COR-L47 (cell line): ENCODE data around the gene RND1.
"Not testable (repeated sequence)": the region's sequence is repeated elsewhere in the genome, so short reads cannot be mapped to it uniquely, and the experiment has no call there.

Source experiments
- DNase-seq: peaks from one replicate; lab custom pipeline; 2025; lab: John Stamatoyannopoulos, UW

RND1 gene

GRCh38 chr12:48868451-48868850 lies 2.8 kb upstream of the RND1 start:
- no peak for DNase-seq

- no peak for DNase-seq
Observed at GRCh38 chr12:48866052-48866711, 512 bp upstream of the RND1 start.

DNA sequence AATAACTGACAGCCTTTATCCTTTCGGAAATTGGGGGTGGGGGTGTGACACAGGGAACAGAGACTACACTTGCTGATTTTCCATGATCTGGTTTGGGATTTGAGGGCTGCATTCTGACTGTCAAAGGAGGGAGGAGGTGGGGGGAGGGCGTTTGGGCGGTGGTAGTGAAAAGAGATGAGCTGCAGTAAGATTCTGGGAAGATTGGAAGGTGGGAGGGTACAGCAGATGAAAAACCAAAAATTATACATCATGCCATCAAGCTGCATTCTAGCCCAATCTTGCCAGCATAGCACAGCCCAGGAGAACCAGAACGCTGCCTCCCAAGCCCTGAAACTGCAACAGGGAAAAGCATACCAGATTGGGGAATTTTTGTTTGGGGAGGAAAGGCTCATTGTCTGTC lies 2.4 kb downstream of the RND1 start:
- DNase-seq = no peak

DNA sequence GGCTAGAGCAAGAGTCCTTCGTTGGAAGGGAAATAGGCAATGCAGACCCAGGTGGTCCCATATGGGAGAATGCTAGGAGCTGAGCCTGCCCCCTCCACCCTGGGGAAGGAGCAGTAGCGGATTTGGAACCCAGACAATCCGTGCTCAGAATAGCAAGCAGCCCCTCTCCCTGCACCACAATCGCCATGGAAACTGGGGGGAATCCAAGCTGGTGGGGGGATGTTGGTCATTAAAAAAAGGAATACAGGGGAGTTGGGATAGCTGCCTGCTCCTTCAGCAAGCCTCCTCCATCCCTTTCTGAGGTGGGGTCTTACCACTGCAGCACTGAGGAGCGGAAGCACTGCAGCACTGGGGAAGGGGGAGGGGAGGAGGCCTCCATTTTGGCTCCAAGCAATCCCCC lies 2.9 kb downstream of the RND1 start:
- no peak for DNase-seq

DNA sequence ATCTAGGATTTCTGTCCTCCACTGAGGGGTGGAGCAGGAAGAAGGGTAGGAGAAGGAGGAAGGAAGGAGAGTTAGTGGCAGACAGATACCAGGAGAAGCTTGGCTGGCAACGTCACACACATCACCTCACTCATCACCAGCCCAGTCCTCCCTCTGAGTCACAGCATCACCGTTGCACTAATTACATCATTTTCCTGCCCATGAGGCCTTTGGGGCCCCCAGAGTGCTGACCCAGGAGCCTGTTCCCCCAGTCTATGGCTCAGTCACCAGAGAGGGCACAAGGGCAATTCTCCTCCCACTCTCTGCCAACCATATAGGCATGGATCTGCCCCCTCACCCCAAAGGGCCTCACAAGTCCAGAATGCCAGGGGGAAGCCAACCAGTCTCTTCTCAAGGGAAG lies 4.6 kb downstream of the RND1 start:
- no peak for DNase-seq

GRCh38 chr12:48860236-48860635 lies 5.4 kb downstream of the RND1 start:
- DNase-seq = not testable (repeated sequence)

- no peak for DNase-seq
Observed at GRCh38 chr12:48859607-48860006, 6.1 kb downstream of the RND1 start.

- no peak for DNase-seq
Observed at GRCh38 chr12:48858043-48858442, 7.6 kb downstream of the RND1 start.

- no peak for DNase-seq
Observed at GRCh38 chr12:48857278-48857994, 8.2 kb downstream of the RND1 start.

DNA sequence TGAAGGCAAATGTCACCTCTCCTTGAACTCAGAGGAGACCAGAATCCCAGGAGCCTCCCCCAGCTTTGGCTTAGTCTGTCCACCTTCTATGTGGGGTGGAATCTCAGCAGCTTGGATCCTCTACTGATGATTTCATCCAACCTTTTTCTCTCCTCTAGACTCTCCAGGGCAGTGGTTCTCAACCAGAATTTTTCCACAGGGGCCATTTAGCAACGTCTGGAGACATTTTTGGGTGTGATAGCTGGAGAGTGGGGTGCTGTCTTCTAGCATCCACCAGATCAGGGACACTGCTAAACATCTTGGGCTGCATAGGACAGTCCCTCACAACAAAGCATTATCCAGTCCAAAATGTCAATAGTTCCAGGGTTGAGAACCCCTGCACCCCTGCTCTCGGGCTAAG lies 9.3 kb downstream of the RND1 start:
- DNase-seq = no peak

DNA sequence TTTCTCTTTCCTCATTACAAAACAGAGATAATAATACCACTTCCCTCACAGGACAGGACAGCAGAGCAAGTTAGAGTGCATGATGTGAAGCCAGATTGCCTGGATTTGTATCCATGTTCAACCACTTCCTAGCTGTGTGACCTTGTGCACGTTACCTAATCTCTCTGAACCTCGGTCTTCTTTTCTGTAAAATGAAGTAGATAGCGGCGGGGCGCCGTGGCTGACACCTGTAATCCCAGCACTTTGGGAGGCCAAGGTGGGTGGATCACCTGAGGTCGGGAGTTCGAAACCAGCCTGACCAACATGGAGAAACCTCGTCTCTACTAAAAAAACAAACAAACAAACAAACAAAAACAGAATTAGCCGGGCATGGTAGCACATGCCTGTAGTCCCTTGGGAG lies 10.7 kb downstream of the RND1 start:
- DNase-seq = not testable (repeated sequence)

GRCh38 chr12:48854488-48854887 lies 11.2 kb downstream of the RND1 start:
- DNase-seq = no peak

DNA sequence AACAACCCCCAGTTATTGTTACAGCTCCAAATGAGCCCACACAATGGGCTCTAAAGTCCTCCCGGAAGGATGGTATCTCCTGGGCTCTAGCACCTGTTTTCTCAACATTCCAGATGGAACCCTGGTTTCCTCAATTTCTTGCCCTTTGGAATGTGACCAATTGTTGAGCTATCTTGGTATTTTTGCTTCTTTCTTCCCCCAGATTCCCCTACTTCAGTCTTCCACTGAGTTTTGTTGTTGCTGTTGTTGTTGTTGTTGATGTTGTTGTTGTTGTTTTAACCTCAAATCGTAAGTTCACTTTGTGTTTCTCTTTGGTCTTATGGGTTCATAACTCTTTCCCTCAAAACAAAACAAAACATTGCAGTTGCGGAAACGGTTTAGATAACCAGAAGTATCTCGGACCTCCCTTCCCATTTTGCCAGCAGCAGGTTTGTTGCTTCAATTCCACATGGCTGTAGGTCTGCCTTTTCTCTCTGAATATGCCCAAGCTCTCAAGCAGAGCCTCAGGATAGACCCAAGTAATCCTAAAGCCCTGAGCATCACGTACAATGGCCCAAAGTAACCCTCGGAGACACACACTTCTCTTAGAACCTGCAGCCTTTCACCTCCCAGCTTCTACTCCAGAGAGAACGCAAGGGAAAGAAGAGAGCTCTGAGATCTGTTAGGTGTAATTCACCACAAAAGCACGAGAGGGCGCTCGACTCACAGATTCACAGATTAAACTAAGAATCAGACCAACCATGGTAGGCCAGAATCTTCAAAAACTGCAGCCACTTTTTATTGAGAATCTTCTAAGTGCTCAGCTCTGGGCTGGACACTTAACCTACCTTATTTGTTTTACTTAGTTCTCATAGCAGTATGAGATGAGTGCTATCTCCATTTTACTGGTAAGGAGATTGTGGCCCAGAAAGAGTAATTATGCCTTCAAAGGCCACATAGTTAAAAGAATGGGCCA lies 12.7 kb downstream of the RND1 start:
- peak; percentile 83 for DNase-seq

- peak; percentile 96 for DNase-seq
Observed at GRCh38 chr12:48851883-48852733, 13.6 kb downstream of the RND1 start, which contains the start of gene DDX23. TSS of gene DDX23 (minus strand) at chr12:48852163. CDS start at chr12:48845782, 6,381 bp downstream.

DNA sequence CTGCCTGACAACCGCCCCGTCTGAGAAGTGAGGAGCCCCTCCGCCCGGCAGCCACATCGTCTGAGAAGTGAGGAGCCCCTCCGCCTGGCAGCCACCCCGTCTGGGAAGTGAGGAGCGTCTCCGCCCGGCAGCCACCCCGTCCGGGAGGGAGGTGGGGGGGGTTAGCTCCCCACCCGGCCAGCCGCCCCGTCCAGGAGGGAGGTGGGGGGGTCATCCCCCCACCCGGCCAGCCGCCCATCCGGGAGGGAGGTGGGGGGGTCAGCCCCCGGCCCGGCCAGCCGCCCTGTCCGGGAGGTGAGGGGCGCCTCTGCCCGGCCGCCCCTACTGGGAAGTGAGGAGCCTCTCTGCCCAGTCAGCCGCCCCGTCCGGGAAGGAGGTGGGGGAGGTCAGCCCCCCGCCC lies 23.6 kb downstream of the RND1 start:
- not testable (repeated sequence) for DNase-seq

- DNase-seq = no peak
Observed at GRCh38 chr12:48838048-48838447, 27.6 kb downstream of the RND1 start.

DNA sequence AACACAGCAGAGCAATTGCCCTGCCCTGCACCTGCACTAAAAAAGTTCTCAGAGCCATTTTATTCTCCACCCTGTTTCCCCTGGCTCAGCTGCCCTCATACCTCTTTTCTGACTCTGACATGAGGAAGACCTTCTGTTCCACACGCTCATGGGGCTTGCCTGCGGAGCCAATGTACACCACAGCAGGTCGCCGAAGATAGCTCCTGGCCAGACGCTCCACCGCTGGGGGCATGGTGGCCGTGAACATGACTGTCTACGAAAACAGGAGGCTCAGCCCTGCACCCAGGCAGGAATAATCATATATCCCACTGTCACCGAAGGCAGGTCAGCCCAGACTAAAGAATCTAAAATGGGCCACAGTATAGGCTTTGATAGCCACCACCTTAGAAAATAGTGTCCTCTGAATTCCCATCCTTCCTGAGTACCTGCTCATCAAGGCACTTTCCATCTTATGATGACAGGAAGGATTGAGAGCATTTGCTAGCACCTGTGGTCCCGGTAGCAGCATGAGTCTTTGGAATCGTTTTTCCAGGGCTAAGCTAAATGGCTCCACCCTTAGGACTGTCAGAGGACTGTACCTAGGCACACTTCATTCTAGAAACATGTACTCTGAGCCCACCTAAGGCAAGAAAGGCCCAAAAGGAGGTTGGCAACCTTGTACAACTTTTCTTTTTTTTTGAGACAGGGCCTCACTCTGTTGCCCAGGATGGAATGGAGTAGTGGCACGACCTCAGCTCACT lies 33.2 kb downstream of the RND1 start:
- no peak for DNase-seq

DNA sequence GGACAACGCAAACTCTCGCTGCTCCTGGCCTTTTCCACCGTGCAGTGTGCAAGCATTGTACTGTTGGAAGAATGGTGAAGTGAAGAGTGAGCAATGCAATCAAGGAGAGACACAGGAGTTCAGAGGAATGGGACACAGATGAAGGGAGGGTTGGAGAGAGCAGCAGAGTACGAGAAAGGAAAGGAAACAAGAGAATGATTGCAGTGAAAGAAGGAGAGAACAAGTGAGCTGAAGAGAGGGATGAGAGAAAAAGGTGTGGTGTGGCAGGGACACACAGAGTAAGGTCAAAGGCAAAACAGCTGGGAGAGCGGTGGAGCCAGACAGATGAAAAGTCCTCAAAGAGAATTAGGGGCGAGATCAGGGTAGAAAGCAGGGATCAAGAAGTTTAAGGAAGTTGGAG lies 34.4 kb downstream of the RND1 start:
- no peak for DNase-seq

DNA sequence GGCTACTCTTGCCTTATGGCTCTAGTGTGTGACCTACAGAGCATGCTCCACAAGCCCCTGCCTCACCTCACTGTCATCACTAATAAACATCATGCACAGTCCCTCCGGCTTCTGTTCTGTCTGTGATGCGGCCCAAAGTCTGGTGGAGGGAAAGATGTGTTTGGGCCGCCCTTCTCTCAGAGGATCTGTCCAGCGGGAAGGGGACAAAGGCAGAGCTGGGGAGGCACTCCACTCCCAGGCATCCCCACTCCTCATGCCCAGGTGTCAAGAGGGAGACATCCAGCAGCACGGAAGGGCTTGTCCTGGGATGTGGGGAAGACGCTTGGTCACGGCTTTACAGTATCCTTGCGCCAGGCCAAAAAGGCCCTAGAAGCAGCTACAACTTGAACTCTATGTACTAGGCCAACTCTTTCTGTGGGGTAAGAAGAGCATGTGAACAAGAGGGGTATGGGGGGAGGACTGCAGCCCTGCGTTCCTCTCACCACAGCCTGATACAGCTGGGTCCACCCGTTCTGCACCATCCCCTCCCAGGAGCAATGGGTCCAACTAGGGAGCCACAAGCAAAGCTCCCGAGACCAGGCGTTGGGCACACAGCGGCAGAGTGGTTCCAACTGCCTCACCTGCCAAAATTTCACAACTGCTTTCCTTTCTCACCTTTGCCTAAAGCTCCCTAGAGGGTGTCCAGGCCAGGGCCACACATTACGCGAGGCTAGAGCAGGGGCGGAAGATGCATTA lies 36.7 kb downstream of the RND1 start:
- DNase-seq = no peak

- DNase-seq = no peak
Observed at GRCh38 chr12:48828293-48828692, 37.4 kb downstream of the RND1 start.
